ENCODE measurements around the gene ABLIM1. TPM values are rescaled to one million over a fixed set of nuclear protein-coding genes. Genes with fewer than 3 reads are reported as not detected.

ABLIM1 gene
- polyA plus RNA-seq, 1 donor from 2014 or later, result 10.1 TPM

DNA sequence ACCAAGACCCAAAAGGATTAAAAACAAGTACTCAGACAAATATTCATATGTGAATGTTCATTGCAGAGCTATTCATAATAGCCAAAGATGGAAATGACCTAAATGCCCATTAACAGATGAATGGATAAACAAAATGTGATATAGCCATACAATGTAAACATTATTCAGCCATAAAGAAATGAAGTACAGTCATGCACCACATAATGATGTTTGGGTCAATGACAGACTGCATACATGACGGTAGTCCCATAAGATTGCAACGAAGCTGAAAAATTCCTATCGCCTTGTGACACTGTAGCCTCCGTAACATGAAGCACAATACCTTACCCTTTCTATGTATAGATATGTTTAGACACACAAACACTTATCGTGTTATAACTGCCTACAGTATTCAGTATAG, 97.9 kb downstream of the ABLIM1 start:
- Histone ChIP-seq H4K20me1 (ENCODE audit: insufficient read depth) (no peaks in the 10 kb centered on the region), H3K9me3 (ENCODE audit: low read length) (no peaks in the 10 kb centered on the region), H3K9ac (ENCODE audit: low read length) (no peak overlapping the region), H3K27ac (ENCODE audit: low read length) (no peak overlapping the region), H3K79me2 (replicated peaks; ENCODE audit: insufficient read depth, low read length) (no peaks in the 10 kb centered on the region), H2AFZ (ENCODE audit: low read depth, low read length) (no peak overlapping the region), H3K36me3 (ENCODE audit: insufficient read depth, low read length) (no peaks in the 10 kb centered on the region), H3K9me2 (ENCODE audit: insufficient read depth, low read length) (no peaks in the 10 kb centered on the region), H3K27me3 (ENCODE audit: insufficient read depth, low read depth, low read length) (no peaks in the 10 kb centered on the region), H3K4me2 (ENCODE audit: low read length) (no peak overlapping the region), H3F3A (ENCODE audit: insufficient read depth, low read length, poor library complexity, severe bottlenecking) (no peaks in the 10 kb centered on the region), H3K4me3 (ENCODE audit: low read length) (no peak overlapping the region)
- TF ChIP-seq RAD21 (conservative IDR thresholded peaks at IDR 0.05) (no peak), TAF1 (IDR thresholded peaks at IDR 0.05; ENCODE audit: low read depth) (no peak), SMC3 (conservative IDR thresholded peaks at IDR 0.05; ENCODE audit: poor library complexity) (no peak), EZH2 (IDR thresholded peaks at IDR 0.05; ENCODE audit: borderline replicate concordance, insufficient read depth, low read length, poor library complexity, severe bottlenecking) (no peak), POLR2AphosphoS5 (IDR thresholded peaks at IDR 0.05) (no peak), EP300 (conservative IDR thresholded peaks at IDR 0.05; ENCODE audit: poor library complexity, severe bottlenecking) (no peak), MXI1 (conservative IDR thresholded peaks at IDR 0.05; ENCODE audit: poor library complexity, severe bottlenecking) (no peak)
- TF ChIP-seq, protein P1, sequence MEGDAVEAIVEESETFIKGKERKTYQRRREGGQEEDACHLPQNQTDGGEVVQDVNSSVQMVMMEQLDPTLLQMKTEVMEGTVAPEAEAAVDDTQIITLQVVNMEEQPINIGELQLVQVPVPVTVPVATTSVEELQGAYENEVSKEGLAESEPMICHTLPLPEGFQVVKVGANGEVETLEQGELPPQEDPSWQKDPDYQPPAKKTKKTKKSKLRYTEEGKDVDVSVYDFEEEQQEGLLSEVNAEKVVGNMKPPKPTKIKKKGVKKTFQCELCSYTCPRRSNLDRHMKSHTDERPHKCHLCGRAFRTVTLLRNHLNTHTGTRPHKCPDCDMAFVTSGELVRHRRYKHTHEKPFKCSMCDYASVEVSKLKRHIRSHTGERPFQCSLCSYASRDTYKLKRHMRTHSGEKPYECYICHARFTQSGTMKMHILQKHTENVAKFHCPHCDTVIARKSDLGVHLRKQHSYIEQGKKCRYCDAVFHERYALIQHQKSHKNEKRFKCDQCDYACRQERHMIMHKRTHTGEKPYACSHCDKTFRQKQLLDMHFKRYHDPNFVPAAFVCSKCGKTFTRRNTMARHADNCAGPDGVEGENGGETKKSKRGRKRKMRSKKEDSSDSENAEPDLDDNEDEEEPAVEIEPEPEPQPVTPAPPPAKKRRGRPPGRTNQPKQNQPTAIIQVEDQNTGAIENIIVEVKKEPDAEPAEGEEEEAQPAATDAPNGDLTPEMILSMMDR (IDR thresholded peaks at IDR 0.05; ENCODE audit: poor library complexity, severe bottlenecking), result no peak
- TF ChIP-seq, protein P2, sequence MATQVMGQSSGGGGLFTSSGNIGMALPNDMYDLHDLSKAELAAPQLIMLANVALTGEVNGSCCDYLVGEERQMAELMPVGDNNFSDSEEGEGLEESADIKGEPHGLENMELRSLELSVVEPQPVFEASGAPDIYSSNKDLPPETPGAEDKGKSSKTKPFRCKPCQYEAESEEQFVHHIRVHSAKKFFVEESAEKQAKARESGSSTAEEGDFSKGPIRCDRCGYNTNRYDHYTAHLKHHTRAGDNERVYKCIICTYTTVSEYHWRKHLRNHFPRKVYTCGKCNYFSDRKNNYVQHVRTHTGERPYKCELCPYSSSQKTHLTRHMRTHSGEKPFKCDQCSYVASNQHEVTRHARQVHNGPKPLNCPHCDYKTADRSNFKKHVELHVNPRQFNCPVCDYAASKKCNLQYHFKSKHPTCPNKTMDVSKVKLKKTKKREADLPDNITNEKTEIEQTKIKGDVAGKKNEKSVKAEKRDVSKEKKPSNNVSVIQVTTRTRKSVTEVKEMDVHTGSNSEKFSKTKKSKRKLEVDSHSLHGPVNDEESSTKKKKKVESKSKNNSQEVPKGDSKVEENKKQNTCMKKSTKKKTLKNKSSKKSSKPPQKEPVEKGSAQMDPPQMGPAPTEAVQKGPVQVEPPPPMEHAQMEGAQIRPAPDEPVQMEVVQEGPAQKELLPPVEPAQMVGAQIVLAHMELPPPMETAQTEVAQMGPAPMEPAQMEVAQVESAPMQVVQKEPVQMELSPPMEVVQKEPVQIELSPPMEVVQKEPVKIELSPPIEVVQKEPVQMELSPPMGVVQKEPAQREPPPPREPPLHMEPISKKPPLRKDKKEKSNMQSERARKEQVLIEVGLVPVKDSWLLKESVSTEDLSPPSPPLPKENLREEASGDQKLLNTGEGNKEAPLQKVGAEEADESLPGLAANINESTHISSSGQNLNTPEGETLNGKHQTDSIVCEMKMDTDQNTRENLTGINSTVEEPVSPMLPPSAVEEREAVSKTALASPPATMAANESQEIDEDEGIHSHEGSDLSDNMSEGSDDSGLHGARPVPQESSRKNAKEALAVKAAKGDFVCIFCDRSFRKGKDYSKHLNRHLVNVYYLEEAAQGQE (IDR thresholded peaks at IDR 0.05; ENCODE audit: borderline replicate concordance), result no peak

DNA sequence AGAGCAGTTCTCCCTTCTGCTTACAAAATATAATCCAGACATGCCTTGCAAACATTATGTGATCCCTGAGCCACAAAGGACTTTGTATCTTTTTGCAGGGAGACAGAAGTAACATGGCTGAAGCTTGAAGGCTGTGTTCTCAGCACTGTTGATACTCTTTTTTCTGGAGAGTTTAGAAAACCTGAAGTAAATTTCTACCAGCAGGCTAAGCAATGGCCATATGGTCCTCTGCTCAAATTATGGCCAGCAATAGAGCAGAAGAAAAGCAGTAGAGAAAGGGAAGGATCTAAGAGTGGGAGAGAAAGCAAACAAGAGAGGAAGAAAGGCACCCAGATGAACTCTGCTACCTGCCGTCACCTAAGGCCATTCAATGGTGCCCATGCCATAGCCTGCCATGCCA, 98.4 kb downstream of the ABLIM1 start:
- no peak overlapping the region for H3K4me3 ChIP-seq (ENCODE audit: low read length)
- no peak overlapping the region for H3K9ac ChIP-seq (ENCODE audit: low read length)
- TF ChIP-seq, protein P1 (IDR thresholded peaks at IDR 0.05; ENCODE audit: poor library complexity, severe bottlenecking), result no peak
- TF ChIP-seq EZH2 (IDR thresholded peaks at IDR 0.05; ENCODE audit: borderline replicate concordance, insufficient read depth, low read length, poor library complexity, severe bottlenecking) (no peak), TAF1 (IDR thresholded peaks at IDR 0.05; ENCODE audit: low read depth) (no peak), MXI1 (conservative IDR thresholded peaks at IDR 0.05; ENCODE audit: poor library complexity, severe bottlenecking) (no peak), SMC3 (conservative IDR thresholded peaks at IDR 0.05; ENCODE audit: poor library complexity) (no peak), RAD21 (conservative IDR thresholded peaks at IDR 0.05) (no peak), EP300 (conservative IDR thresholded peaks at IDR 0.05; ENCODE audit: poor library complexity, severe bottlenecking) (no peak), POLR2AphosphoS5 (IDR thresholded peaks at IDR 0.05) (no peak)
- TF ChIP-seq, protein P2 (IDR thresholded peaks at IDR 0.05; ENCODE audit: borderline replicate concordance), result no peak
- H3K36me3 ChIP-seq (ENCODE audit: insufficient read depth, low read length), result no peaks in the 10 kb centered on the region
- H3K9me2 ChIP-seq (ENCODE audit: insufficient read depth, low read length), result no peaks in the 10 kb centered on the region
- no peaks in the 10 kb centered on the region for H3K9me3 ChIP-seq (ENCODE audit: low read length)
- H3F3A ChIP-seq (ENCODE audit: insufficient read depth, low read length, poor library complexity, severe bottlenecking), result no peaks in the 10 kb centered on the region
- no peaks in the 10 kb centered on the region for H4K20me1 ChIP-seq (ENCODE audit: insufficient read depth)
- no peak overlapping the region for H2AFZ ChIP-seq (ENCODE audit: low read depth, low read length)
- no peak overlapping the region for H3K4me2 ChIP-seq (ENCODE audit: low read length)
- no peaks in the 10 kb centered on the region for H3K27me3 ChIP-seq (ENCODE audit: insufficient read depth, low read depth, low read length)
- H3K79me2 ChIP-seq (replicated peaks; ENCODE audit: insufficient read depth, low read length), result no peaks in the 10 kb centered on the region
- H3K27ac ChIP-seq (ENCODE audit: low read length), result no peak overlapping the region
